CD8-positive, alpha-beta memory T cell (primary cell): ENCODE measurements around the gene RCBTB2. TPM values are rescaled to one million over a fixed set of nuclear protein-coding genes. Genes with fewer than 3 reads are reported as not detected.

Experiments used
- CTCF ChIA-PET: fragments of 350-600 bp; sonication (Branson Sonifier 250); formaldehyde crosslinking; loops from one replicate; lab custom pipeline; 2021; ENCODE audit warnings: antibody characterized with exemption; lab: Charles Lee
- POLR2A ChIA-PET: fragments of 350-600 bp; sonication (Branson Sonifier 250); formaldehyde crosslinking; loops from one replicate; lab custom pipeline; 2021; ENCODE audit warnings: antibody characterized with exemption; lab: Charles Lee
- DNase-seq, 5 donors: peaks; one replicate each; pipeline versions ENCODE4 v3.0.0 to v3.0.0-alpha.2; 2020 to 2022; ENCODE audit warnings: mixed read lengths in 1 of 5
- H3K27ac ChIP-seq: one replicate; pipeline ENCODE4 v1.7.0; 2013; ENCODE audit warnings: low read depth, mild to moderate bottlenecking, low read length, moderate library complexity
- H3K27me3 ChIP-seq: 2 replicates; pipeline ENCODE4 v1.7.0; 2013; ENCODE audit warnings: low read length, mild to moderate bottlenecking; ENCODE audit not compliant: insufficient read depth, poor library complexity, severe bottlenecking
- H3K36me3 ChIP-seq: 2 replicates; pipeline ENCODE4 v1.7.0; 2013; ENCODE audit warnings: mild to moderate bottlenecking, low read length, moderate library complexity; ENCODE audit not compliant: insufficient read depth
- H3K4me1 ChIP-seq: 2 replicates; pipeline ENCODE4 v1.7.0; 2013; ENCODE audit warnings: mild to moderate bottlenecking, low read length, moderate library complexity; ENCODE audit not compliant: insufficient read depth
- H3K4me3 ChIP-seq: 2 replicates; pipeline ENCODE4 v1.7.0; 2013; ENCODE audit warnings: mild to moderate bottlenecking, low read length
- H3K9me3 ChIP-seq: 2 replicates; pipeline ENCODE4 v1.7.0; 2013; ENCODE audit warnings: mild to moderate bottlenecking, low read length
- H3K27ac Mint-ChIP-seq, 8 donors: one replicate each; pipeline ENCODE4 v1.8.0; 2020 to 2021; ENCODE audit warnings: mixed read lengths in 8 of 8, mild to moderate bottlenecking in 6 of 8, inconsistent platforms in 3 of 8, moderate library complexity in 3 of 8
- H3K27me3 Mint-ChIP-seq, 2 donors: one replicate each; pipeline ENCODE4 v1.8.0; 2020 to 2021; ENCODE audit warnings: mixed read lengths in 2 of 2, mild to moderate bottlenecking in 1 of 2, moderate library complexity in 1 of 2
- H3K36me3 Mint-ChIP-seq, 3 donors: one replicate each; pipeline ENCODE4 v1.8.0; 2020 to 2021; ENCODE audit warnings: mixed read lengths in 3 of 3, inconsistent platforms in 1 of 3, mild to moderate bottlenecking in 1 of 3
- H3K4me1 Mint-ChIP-seq, 3 donors: one replicate each; pipeline ENCODE4 v1.8.0; 2020 to 2021; ENCODE audit warnings: mixed read lengths in 3 of 3, inconsistent platforms in 1 of 3, mild to moderate bottlenecking in 1 of 3
- H3K4me3 Mint-ChIP-seq, 7 donors: one replicate each; pipeline ENCODE4 v1.8.0; 2020 to 2021; ENCODE audit warnings: mixed read lengths in 7 of 7, mild to moderate bottlenecking in 6 of 7, moderate library complexity in 4 of 7, inconsistent platforms in 2 of 7
- H3K9me3 Mint-ChIP-seq, 5 donors: one replicate each; pipeline ENCODE4 v1.8.0; 2020 to 2022; ENCODE audit warnings: mixed read lengths in 5 of 5, mild to moderate bottlenecking in 3 of 5, moderate library complexity in 2 of 5, inconsistent platforms in 1 of 5
- polyA plus RNA-seq: library from polyadenylated mRNA; unstranded; fragments of 300-500 nt; fragmentation: Illumina TruSeq; gene quantifications from one replicate; pipeline ENCODE4 v1.2.3, GENCODE V29; 2021
- total RNA-seq, 2 experiments: library from RNA; stranded (reverse); gene quantifications; one replicate each; pipeline ENCODE4 v1.2.3, GENCODE V29; 2021

Gene RCBTB2
- total and polyA plus RNA-seq, 3 experiments from 2014 or later = 5.4 to 23.4 (median 6.5) TPM

DNA sequence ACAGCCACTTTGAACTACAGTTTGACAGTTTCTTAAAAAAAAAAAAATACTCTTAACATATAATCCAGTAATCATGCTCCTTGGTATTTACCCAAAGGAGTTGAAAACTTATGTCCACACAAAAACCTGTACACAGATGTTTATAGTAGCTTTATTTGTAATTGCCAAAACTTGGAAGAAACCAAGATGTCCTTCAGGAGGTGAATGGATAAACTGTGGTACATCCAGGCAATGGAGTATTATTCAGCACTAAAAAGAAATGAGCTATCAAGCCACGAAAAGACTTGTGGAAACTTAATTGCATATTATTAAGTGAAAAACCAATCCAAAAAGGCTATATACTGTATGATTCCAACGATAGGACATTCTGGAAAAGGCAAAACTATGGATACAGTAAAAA lies 44.9 kb downstream of the RCBTB2 start:
- no peak overlapping the region for H3K27ac ChIP-seq
- H3K4me3 Mint-ChIP-seq = peak overlapping the region in 5 of 7 donors; percentile 23 to 65 (median 42)

DNA sequence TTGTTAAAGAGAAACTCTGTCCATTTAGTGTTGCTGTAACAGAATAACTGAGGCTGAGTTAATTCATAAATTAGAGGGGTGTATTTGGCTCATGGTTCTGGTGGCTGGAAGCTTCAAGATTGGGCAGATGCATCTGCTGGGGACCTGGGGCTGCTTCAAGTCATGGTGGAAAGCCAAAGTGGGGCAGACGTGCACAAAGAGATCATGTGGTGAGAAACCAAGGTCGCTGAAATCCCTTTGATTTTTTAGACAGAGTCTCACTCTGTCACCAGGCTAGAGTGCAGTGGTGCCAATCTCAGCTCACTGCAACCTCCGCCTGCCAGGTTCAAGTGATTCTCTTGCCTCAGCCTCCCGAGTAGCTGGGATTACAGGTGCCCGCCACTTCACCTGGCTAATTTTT lies 46.0 kb downstream of the RCBTB2 start:
- Mint-ChIP-seq H3K27ac (peak overlapping the region in 6 of 8 donors; percentile 51 to 86 (median 70)), H3K4me1 (peaks cover 24 to 41% (median 39%) of the 10 kb centered on the region in 3 donors), H3K4me3 (peak overlapping the region in 3 of 7 donors; percentile 25 to 64 (median 36)), H3K36me3 (peaks cover 15 to 34% (median 19%) of the 10 kb centered on the region in 3 donors), H3K27me3 (no peaks in the 10 kb centered on the region), H3K9me3 (peaks cover 0 to 2% (median 0%) of the 10 kb centered on the region in 5 donors)
- ChIA-PET POLR2A (no interaction called here), CTCF (no interaction called here)
- DNase-seq = no peak
- no peaks in the 10 kb centered on the region for H3K9me3 ChIP-seq
- H3K4me3 ChIP-seq = no peak overlapping the region
- H3K36me3 ChIP-seq = no peaks in the 10 kb centered on the region
- no peaks in the 10 kb centered on the region for H3K27me3 ChIP-seq
- no peak overlapping the region for H3K27ac ChIP-seq
- peaks cover 47% of the 10 kb centered on the region for H3K4me1 ChIP-seq

More for the DNA sequence above, 44.9 kb downstream of the RCBTB2 start:
- Mint-ChIP-seq H3K27ac (peak overlapping the region in 5 of 8 donors; percentile 52 to 92 (median 81)), H3K36me3 (peaks cover 10 to 25% (median 14%) of the 10 kb centered on the region in 3 donors), H3K9me3 (peaks cover 0 to 2% (median 0%) of the 10 kb centered on the region in 5 donors), H3K4me1 (peaks cover 21 to 33% (median 29%) of the 10 kb centered on the region in 3 donors), H3K27me3 (no peaks in the 10 kb centered on the region)
- no peaks in the 10 kb centered on the region for H3K36me3 ChIP-seq
- POLR2A ChIA-PET = interaction anchor here (0.6 to 0.7 kb wide), 2 partner anchors 23 to 47 kb away, joined by 3 to 11 read pairs; no protein-coding TSS in a partner anchor
- CTCF ChIA-PET = no interaction called here
- no peak overlapping the region for H3K4me3 ChIP-seq
- H3K27me3 ChIP-seq = no peaks in the 10 kb centered on the region
- DNase-seq = no peak
- no peaks in the 10 kb centered on the region for H3K9me3 ChIP-seq
- peaks cover 56% of the 10 kb centered on the region for H3K4me1 ChIP-seq

GRCh38 chr13:48486362-48486761 lies 46.5 kb downstream of the RCBTB2 start:
- POLR2A ChIA-PET = interaction anchor here (0.6 kb wide), 1 partner anchor 900 kb away, joined by 3 read pairs; no protein-coding TSS in a partner anchor
- peaks cover 24 to 41% (median 39%) of the 10 kb centered on the region in 3 donors for H3K4me1 Mint-ChIP-seq
- H3K27me3 Mint-ChIP-seq = no peaks in the 10 kb centered on the region
- H3K27ac ChIP-seq = no peak overlapping the region
- H3K4me3 Mint-ChIP-seq = peak overlapping the region in 1 of 7 donors; percentile 11
- peak overlapping the region in 6 of 8 donors; percentile 24 to 85 (median 62) for H3K27ac Mint-ChIP-seq
- H3K36me3 ChIP-seq = no peaks in the 10 kb centered on the region
- peaks cover 0 to 2% (median 0%) of the 10 kb centered on the region in 5 donors for H3K9me3 Mint-ChIP-seq
- CTCF ChIA-PET = no interaction called here
- H3K36me3 Mint-ChIP-seq = peaks cover 15 to 37% (median 19%) of the 10 kb centered on the region in 3 donors
- no peaks in the 10 kb centered on the region for H3K27me3 ChIP-seq
- peaks cover 42% of the 10 kb centered on the region for H3K4me1 ChIP-seq
- H3K4me3 ChIP-seq = no peak overlapping the region
- DNase-seq = no peak
- H3K9me3 ChIP-seq = no peaks in the 10 kb centered on the region

GRCh38 chr13:48485432-48485831 lies 47.4 kb downstream of the RCBTB2 start:
- H3K27ac Mint-ChIP-seq = peak overlapping the region in 5 of 8 donors; percentile 12 to 60 (median 35)
- no peak overlapping the region for H3K27ac ChIP-seq
- peaks cover 0 to 2% (median 0%) of the 10 kb centered on the region in 5 donors for H3K9me3 Mint-ChIP-seq
- H3K27me3 Mint-ChIP-seq = no peaks in the 10 kb centered on the region
- peaks cover 24 to 41% (median 39%) of the 10 kb centered on the region in 3 donors for H3K4me1 Mint-ChIP-seq
- DNase-seq = no peak
- H3K4me1 ChIP-seq = peaks cover 33% of the 10 kb centered on the region
- H3K4me3 Mint-ChIP-seq = peak overlapping the region in 1 of 7 donors; percentile 54
- H3K36me3 ChIP-seq = no peaks in the 10 kb centered on the region
- CTCF ChIA-PET = no interaction called here
- POLR2A ChIA-PET = no interaction called here
- no peaks in the 10 kb centered on the region for H3K9me3 ChIP-seq
- H3K27me3 ChIP-seq = no peaks in the 10 kb centered on the region
- peaks cover 15 to 37% (median 19%) of the 10 kb centered on the region in 3 donors for H3K36me3 Mint-ChIP-seq
- H3K4me3 ChIP-seq = no peak overlapping the region

DNA sequence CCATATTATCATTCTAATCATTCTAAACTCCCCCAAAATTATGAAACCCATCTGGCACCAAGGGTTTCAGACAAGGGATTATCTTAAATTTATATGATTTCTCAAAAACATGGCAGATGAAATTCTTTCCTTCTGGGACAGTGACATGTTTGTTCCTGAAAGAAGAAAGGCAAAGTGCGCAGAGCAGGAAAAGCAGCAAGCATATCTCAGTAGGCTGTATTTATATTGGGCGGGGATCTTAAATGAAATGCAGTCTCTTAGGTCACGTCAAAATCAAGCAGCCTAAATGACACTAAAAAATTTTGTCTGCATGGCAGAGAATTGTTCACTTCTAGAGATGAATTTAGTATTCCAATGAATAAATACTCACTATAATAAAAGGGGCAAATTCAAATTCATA lies 49.3 kb downstream of the RCBTB2 start:
- H3K36me3 Mint-ChIP-seq = peaks cover 11 to 38% (median 19%) of the 10 kb centered on the region in 3 donors
- H3K9me3 Mint-ChIP-seq = peaks cover 0 to 2% (median 0%) of the 10 kb centered on the region in 5 donors
- DNase-seq = no peak
- H3K4me1 Mint-ChIP-seq = peaks cover 24 to 41% (median 39%) of the 10 kb centered on the region in 3 donors
- H3K4me1 ChIP-seq = peaks cover 17% of the 10 kb centered on the region
- H3K27ac ChIP-seq = no peak overlapping the region
- H3K36me3 ChIP-seq = peaks cover 5% of the 10 kb centered on the region
- H3K27me3 ChIP-seq = no peaks in the 10 kb centered on the region
- H3K4me3 ChIP-seq = no peak overlapping the region
- H3K9me3 ChIP-seq = no peaks in the 10 kb centered on the region
- ChIA-PET CTCF (interaction anchor here (1.3 kb wide), 1 partner anchor 11 kb away, joined by 3 read pairs; no protein-coding TSS in a partner anchor), POLR2A (interaction anchor here (0.7 kb wide), 1 partner anchor 9 kb away, joined by 4 read pairs; no protein-coding TSS in a partner anchor)
- no peak overlapping the region for H3K4me3 Mint-ChIP-seq
- H3K27me3 Mint-ChIP-seq = no peaks in the 10 kb centered on the region
- H3K27ac Mint-ChIP-seq = no peak overlapping the region

DNA sequence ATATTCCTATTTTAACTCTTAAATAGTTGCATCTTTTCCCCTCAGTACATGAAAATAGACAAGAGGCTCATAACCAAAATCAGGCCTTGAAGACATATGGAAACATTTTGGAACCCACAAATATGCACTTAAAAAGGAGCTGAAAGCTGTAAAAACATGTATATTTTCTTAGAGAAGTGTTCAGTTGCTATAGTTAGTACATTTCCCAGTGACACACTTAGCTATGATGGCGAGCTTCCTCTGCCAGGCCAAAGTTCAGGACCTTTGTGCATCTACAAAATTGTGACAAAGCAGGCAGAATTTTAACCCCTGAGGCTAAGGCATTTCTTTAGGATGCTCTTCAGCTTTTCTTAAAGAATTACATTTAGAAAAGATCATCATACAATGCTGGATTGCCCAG lies 54.5 kb downstream of the RCBTB2 start:
- Histone ChIP-seq H3K9me3 (no peaks in the 10 kb centered on the region), H3K27ac (no peak overlapping the region), H3K4me1 (no peaks in the 10 kb centered on the region), H3K36me3 (peaks cover 5% of the 10 kb centered on the region), H3K27me3 (no peaks in the 10 kb centered on the region), H3K4me3 (no peak overlapping the region)
- CTCF ChIA-PET = no interaction called here
- POLR2A ChIA-PET = no interaction called here
- Mint-ChIP-seq H3K36me3 (peaks cover 11 to 43% (median 17%) of the 10 kb centered on the region in 3 donors), H3K27me3 (no peaks in the 10 kb centered on the region), H3K9me3 (no peaks in the 10 kb centered on the region), H3K4me3 (no peak overlapping the region), H3K27ac (no peak overlapping the region), H3K4me1 (peaks cover 5 to 10% (median 9%) of the 10 kb centered on the region in 3 donors)
- no peak for DNase-seq

DNA sequence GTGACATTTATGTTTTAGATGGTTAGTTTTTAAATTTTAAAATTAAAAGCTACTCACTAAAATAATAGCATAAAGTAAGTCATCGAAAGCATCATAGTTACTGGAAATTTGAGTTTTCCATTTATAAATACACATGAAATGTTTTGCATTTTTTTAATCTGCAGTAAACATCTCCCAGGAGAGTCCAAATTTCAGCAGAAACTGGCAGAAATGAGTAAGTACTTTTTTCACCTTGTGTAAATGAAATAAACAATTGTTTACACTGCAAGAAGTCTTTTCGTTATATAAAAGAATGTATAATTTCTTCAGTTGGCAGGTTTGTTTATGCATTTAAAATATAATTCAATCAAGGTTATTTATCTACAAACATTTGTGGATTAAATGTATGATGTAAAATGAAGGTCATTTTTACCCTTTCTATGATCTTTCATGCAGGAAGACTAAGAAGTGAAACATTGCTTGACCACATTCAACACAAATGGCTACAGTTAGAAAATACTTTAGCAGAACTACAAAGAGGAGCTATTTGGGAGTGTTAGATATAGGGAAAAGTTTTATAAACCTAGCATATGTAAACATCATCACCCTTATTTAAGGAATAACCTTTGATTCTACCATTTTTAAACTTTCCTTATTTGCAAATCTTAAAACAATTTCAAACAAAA lies 55.6 kb downstream of the RCBTB2 start:
- Mint-ChIP-seq H3K4me3 (no peak overlapping the region), H3K4me1 (peaks cover 1 to 4% (median 1%) of the 10 kb centered on the region in 3 donors), H3K27me3 (no peaks in the 10 kb centered on the region), H3K9me3 (no peaks in the 10 kb centered on the region), H3K27ac (peak overlapping the region in 1 of 8 donors; percentile 26), H3K36me3 (peaks cover 4 to 43% (median 12%) of the 10 kb centered on the region in 3 donors)
- Histone ChIP-seq H3K27me3 (no peaks in the 10 kb centered on the region), H3K27ac (no peak overlapping the region), H3K36me3 (peaks cover 5% of the 10 kb centered on the region), H3K9me3 (no peaks in the 10 kb centered on the region), H3K4me1 (no peaks in the 10 kb centered on the region), H3K4me3 (no peak overlapping the region)
- no peak for DNase-seq
- ChIA-PET CTCF (no interaction called here), POLR2A (no interaction called here)

GRCh38 chr13:48476686-48477085 lies 56.2 kb downstream of the RCBTB2 start:
- ChIA-PET POLR2A (no interaction called here), CTCF (no interaction called here)
- H3K9me3 ChIP-seq = no peaks in the 10 kb centered on the region
- H3K27ac ChIP-seq = no peak overlapping the region
- H3K4me1 ChIP-seq = no peaks in the 10 kb centered on the region
- peaks cover 7 to 41% (median 11%) of the 10 kb centered on the region in 3 donors for H3K36me3 Mint-ChIP-seq
- H3K36me3 ChIP-seq = peaks cover 5% of the 10 kb centered on the region
- no peak overlapping the region for H3K4me3 Mint-ChIP-seq
- DNase-seq = no peak
- H3K9me3 Mint-ChIP-seq = no peaks in the 10 kb centered on the region
- no peaks in the 10 kb centered on the region for H3K27me3 ChIP-seq
- H3K4me1 Mint-ChIP-seq = peaks cover 0 to 1% (median 0%) of the 10 kb centered on the region in 3 donors
- no peak overlapping the region for H3K4me3 ChIP-seq
- peak overlapping the region in 1 of 8 donors; percentile 36 for H3K27ac Mint-ChIP-seq
- H3K27me3 Mint-ChIP-seq = no peaks in the 10 kb centered on the region
